Endometrial microvascular endothelial cells (primary cell): ENCODE data around the gene NPVF. TPM values are rescaled to one million over a fixed set of nuclear protein-coding genes. Genes with fewer than 3 reads are reported as not detected.

Experiments
- in situ Hi-C: cut with HindIII; loops from 2 replicates; pipeline ENCODE4 v1.10.0; 2017; ENCODE audit warnings: low sequenced_read_pairs, low pct_unique_long_range_greater_than_20kb; ENCODE audit errors: inconsistent ontology term
- total RNA-seq: library from RNA; depleted of rRNA; stranded (reverse); fragments of >200 nt; gene quantifications from one replicate; pipeline ENCODE4 v1.2.3, GENCODE V29; 2015; ENCODE audit errors: inconsistent ontology term

Gene NPVF
- total RNA-seq, 1 donor from 2014 or later: not detected

DNA sequence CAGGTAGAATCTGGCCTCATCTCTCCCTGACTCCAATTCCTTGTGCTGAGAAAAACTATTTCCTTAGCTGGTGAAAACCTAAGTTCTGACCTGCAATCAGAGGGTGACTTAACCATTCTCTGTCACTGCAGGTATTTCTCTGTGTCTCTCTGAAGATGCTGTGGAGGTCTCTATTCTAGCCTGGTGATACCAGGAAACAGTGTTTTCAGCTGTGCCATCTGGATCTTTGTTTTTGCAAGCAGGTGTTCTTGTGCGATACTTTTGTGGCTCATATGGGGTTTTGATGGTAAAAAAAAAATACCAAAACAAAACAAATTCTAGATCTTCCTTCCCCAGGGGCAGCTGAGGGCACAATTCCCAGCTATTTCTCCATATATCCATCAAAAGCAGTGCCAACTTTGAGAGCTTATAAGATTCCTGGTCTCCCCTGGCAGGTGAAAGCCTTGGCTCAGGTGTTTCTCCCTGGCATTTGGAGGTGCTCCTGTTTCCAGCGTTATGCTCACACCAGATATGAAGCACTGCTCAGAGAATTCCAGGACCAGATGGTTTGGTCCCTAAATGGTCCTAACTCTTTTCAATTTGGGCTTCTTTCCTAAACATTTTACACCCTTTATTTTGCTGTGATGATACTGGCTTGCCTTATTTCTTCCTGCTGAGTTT lies 9.9 kb upstream of the NPVF start:
- in situ Hi-C loops: no loop called here

GRCh38 chr7:25235471-25235870 lies 7.2 kb upstream of the NPVF start:
- in situ Hi-C loops: no loop called here

- in situ Hi-C loops: no loop called here
Observed at GRCh38 chr7:25234336-25234735, 6.0 kb upstream of the NPVF start.

DNA sequence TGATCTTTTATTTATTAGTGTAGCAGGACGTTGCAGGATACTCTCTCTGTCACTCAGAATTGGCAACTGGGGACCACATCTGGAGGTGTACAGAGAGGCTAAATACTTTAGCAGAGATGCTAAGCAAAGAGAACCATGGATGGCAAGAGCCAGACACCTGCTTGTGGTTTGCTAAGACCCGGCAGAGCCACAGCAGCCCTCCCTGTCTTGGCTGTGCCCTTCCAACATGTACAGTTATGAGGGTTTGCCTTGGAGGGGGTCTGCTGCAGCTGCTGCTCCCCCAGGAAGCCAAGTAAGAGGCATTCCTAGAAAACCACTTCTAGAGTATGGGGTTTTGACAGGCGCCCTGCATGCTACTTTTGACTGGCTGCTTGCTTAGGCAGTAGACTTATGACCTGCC lies 5.1 kb downstream of the NPVF start:
- in situ Hi-C loops: no loop called here

- in situ Hi-C loops: no loop called here
Observed at GRCh38 chr7:25222666-25223065, 5.6 kb downstream of the NPVF start.

DNA sequence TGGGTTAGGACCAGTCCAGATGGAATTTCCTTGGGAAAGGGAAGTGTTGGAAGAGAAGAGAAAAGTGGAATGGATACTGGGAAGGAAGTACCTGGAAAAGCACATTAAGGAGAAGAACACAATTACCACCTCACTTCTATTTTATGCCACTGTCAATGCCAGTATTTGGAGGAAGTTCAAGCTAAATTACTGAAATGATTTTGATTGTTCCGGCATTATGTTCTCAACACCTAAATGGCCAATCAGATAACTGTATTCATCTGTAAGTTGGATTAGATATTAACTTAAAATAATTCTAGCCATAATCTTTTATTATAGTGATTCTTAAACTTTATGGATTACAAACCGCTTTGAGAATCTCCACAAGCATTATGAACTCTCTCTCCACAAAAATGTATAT lies 7.3 kb downstream of the NPVF start:
- in situ Hi-C loops: no loop called here

DNA sequence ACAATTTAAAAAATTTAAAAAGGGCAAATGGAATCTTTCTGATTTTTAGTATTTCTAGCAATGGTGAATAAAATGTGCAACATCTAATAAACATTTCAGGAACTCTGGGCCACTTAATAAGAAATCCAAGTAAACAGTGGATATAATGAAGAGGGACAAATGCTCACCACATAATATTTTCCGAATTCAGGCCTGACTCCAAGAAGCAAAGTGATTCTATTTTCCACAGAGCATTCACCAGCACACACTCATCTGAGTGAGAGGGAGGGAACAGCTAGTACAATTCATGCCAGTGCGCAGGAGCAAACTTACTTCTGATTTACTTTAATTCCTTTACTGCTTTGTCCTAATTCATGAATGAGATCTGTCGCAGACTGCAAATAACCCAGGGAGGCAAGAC lies 10.1 kb downstream of the NPVF start:
- in situ Hi-C loops: no loop called here

DNA sequence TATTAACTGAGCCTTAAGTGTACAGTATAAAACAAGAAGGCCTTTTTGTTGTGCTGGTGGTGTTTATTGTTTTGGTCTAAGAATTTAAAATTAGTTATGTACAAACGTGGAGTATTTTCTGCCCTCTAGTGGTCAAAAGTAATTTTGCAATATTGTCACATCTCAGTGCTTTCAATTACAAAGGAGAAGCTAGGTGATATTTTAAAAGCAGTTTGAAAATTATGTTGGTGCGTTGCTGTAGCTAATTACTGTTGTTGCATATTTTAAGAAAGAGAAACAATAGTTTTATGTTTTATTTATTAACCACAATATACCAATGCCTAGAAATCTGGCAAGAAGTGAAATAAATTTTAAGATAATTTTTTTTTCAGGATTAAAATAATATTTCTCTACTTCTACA lies 11.4 kb downstream of the NPVF start:
- in situ Hi-C loops: no loop called here

- in situ Hi-C loops: no loop called here
Observed at GRCh38 chr7:25215694-25216335, 12.5 kb downstream of the NPVF start.

DNA sequence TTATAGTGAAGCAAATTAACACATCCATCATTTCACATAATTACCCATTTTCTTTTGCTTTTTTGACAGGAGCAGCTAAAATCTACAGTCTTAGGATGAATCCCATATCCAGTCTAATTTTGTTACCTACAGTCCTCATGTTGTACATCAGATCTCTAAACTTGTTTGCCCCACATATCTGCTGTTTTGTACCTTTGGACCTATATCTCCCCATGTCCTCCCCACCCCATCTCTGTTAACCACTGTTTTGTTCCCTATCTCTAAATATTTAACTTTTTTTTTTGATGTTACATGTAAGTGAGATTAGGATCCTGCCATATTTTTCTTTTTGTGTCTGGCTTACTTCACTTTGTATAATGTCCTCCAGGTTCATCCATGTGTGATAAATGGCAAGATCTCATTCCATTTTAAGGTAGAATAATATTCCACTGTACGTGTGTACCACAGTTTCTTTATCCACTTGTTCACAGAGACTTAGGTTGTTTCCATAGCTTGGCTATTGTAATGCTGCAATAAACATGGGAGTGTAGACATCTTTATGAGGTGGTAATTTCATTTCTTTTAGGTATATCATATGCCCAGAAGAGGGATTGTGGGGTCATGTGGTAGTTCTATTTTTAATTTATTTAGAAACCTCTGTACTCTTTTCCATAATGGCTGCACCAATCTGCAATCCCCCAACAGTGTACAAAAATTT lies 19.6 kb downstream of the NPVF start:
- in situ Hi-C loops: no loop called here

GRCh38 chr7:25207887-25208286 lies 20.4 kb downstream of the NPVF start:
- in situ Hi-C loops: no loop called here

- in situ Hi-C loops: no loop called here
Observed at GRCh38 chr7:25206765-25207164, 21.5 kb downstream of the NPVF start.

DNA sequence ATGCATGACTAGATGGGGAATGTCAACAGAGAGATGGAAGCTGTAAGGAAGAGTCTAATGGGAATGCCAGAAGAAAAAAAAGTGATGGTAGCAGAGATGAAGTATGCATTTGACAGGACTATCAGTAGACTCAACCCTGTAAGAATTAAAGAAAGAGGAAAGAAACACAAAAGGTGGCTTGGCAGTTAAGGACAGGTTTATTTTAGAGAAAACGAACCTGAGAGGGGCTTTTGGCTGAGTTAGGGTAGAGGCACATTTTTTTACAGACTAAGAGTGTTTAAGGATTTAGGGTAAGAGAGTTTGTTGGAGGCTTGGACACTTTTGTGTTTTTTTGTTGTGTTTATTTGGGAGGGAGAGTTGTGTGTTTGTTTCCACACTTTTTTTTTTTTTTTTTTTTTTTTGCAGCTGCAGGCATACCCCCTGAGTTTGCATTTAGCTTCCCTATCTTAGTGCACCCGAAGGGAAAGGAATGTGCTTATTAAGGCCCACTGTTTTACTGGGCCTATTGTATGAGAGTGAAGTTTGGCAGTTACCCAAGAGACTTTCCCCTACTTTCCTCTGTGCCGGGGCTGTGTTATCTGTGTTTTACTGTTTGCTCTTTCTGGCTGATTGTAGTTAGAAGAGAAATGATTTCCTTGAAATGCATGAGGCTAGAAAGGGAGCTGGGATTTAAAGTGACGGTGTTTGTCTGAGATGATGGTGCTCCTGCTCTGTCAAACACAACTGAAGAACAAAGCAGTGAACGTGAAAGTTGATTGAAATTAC lies 32.0 kb downstream of the NPVF start:
- in situ Hi-C loops: no loop called here

DNA sequence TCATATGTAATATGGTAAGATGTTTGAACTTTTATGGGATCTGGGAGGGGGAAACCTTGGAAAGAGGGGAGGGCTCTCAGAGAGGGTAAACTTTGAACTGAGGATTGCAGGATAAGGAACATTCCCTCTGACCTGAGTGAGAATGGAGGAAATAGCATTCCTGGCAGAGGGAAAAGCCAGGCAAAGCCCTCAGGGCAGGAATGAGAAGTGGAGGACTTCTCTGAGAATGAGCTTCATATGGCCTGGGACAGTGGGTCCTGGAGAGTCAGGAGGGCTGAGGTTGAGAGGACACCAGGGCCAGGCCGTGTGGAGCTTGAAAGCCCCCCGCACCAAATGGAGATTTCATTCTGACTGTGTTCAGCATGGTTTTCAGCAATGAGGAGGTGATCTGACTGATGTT lies 34.2 kb downstream of the NPVF start:
- in situ Hi-C loops: no loop called here

DNA sequence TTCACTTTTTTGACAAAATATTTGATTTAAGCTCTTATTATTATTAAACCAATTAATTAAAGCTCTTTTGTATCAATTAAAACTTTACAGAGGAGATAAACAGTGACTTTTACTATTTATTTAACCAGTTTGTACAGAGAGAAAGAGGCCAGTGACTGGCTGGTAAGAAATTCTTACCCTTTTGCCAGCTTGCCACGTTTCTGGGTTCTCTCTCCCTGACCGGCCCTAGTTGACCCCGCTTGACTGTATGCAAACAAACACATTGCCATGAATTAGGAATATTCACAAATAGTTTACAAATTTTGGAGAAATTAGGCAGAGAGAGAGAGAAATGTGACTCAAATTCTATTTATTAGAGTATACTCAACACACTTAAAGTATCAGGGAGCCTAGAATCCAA lies 36.2 kb downstream of the NPVF start:
- in situ Hi-C loops: no loop called here

GRCh38 chr7:25189197-25189596 lies 39.1 kb downstream of the NPVF start:
- in situ Hi-C loops: no loop called here

- in situ Hi-C loops: no loop called here
Observed at GRCh38 chr7:25187932-25188331, 40.4 kb downstream of the NPVF start.

- in situ Hi-C loops: no loop called here
Observed at GRCh38 chr7:25186436-25186835, 41.9 kb downstream of the NPVF start.

- in situ Hi-C loops: no loop called here
Observed at GRCh38 chr7:25181532-25181931, 46.8 kb downstream of the NPVF start.

DNA sequence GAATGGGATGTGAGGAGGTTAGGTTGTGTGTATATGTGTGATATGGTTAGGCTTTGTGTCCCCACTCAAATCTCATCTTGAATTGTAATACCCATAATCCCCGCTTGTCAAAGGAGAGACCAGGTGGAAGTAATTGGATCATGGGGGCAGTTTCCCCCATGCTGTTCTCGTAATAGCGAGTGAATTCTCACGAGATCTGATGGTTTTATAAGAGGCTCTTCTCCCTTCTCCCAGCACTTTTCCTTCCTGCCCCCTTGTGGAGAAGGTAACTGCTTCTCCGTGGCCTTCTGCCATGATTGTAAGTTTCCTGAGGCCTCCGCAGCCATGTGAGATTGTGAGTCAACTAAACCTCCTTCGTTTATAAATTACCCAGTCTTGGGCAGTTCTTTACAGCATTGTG lies 47.3 kb downstream of the NPVF start:
- in situ Hi-C loops: no loop called here
